ENCODE data around the gene HES4.
"Not testable (repeated sequence)": the region's sequence is repeated elsewhere in the genome, so short reads cannot be mapped to it uniquely, and the experiment has no call there.

HES4 gene

GRCh38 chr1:1033009-1033587 lies 33.2 kb upstream of the HES4 start:
- peak; percentile 42 for DNase-seq

GRCh38 chr1:1032424-1032823 lies 32.5 kb upstream of the HES4 start:
- DNase-seq = no peak

- DNase-seq = no peak
Observed at GRCh38 chr1:1031659-1032235, 31.9 kb upstream of the HES4 start.

- not testable (repeated sequence) for DNase-seq
Observed at GRCh38 chr1:1030867-1031658, 31.2 kb upstream of the HES4 start.

- DNase-seq = no peak
Observed at GRCh38 chr1:1027791-1028190, 27.9 kb upstream of the HES4 start.

- no peak for DNase-seq
Observed at GRCh38 chr1:1026599-1027413, 26.9 kb upstream of the HES4 start.

- DNase-seq = no peak
Observed at GRCh38 chr1:1025730-1026129, 25.8 kb upstream of the HES4 start.

GRCh38 chr1:1024771-1025699 lies 25.1 kb upstream of the HES4 start:
- no peak for DNase-seq

GRCh38 chr1:1024149-1024770 lies 24.4 kb upstream of the HES4 start:
- DNase-seq = no peak

- DNase-seq = no peak
Observed at GRCh38 chr1:1023700-1024099, 23.8 kb upstream of the HES4 start.

- DNase-seq = no peak
Observed at GRCh38 chr1:1022302-1023009, 22.6 kb upstream of the HES4 start.

GRCh38 chr1:1021920-1022259 lies 22.0 kb upstream of the HES4 start:
- DNase-seq = no peak

- peak; percentile 35 for DNase-seq
Observed at GRCh38 chr1:1021010-1021919, 21.4 kb upstream of the HES4 start.

GRCh38 chr1:1020415-1021009 lies 20.6 kb upstream of the HES4 start:
- no peak for DNase-seq

GRCh38 chr1:1020000-1020404 lies 20.1 kb upstream of the HES4 start, which contains the start of gene AGRN:
AGRN (plus strand) TSS chr1:1020120; CDS start chr1:1020173, 53 bp downstream.
- no peak for DNase-seq

GRCh38 chr1:1019122-1019999 lies 19.5 kb upstream of the HES4 start:
- DNase-seq = peak; percentile 43

- DNase-seq = not testable (repeated sequence)
Observed at GRCh38 chr1:1018321-1018685, 18.4 kb upstream of the HES4 start.
